ENCODE measurements around the gene ACD. TPM values are rescaled to one million over a fixed set of nuclear protein-coding genes. Genes with fewer than 3 reads are reported as not detected.
A peak's percentile ranks its signal among the peaks of the same experiment; 100 is the strongest.

ACD gene
- total RNA-seq, 1 donor from 2014 or later = 38.8 TPM

DNA sequence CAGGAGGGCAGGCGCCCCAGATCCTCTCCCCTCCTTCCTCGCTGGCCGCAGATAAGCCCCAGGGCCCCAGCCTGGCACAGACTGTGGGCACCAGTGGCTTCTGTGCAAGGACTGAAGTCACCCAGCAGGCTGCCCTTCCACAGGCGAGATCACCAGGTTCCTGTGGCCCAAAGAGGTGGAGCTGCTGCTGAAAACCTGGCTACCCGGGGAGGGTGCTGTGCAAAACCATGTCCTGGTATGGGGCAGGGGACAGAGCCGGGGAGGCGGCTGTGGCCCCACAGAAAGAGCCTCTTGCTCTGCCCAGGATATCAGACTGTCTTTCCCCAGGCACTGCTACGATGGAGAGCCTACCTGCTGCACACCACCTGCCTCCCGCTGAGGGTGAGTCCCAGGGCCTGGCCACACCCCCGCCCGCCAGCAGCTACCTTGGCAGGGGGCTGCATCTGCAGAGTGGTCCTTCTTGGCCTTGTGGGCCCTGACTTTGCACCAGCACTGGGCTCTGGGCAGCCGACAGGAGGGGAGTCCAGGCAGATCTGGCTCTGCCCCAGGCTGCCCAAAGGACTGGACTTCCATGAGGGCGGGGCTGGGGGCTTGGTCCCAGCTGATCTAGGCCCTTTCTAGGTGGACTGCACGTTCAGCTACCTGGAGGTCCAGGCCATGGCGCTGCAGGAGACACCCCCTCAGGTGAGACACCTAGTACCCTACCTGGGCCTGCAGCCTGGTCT, 14.5 kb downstream of the ACD start:
- intact Hi-C loops (cut with DNase I) = no loop called here
- Histone ChIP-seq H3K9me3 (no peaks in the 10 kb centered on the region), H3K27me3 (peaks cover 14% of the 10 kb centered on the region), H3K27ac (no peak overlapping the region), H3K36me3 (no peaks in the 10 kb centered on the region), H3K4me3 (peak overlapping the region in 1 of 2 donors; percentile 24), H3K4me1 (peaks cover 38% of the 10 kb centered on the region)
- TF ChIP-seq, protein P1, sequence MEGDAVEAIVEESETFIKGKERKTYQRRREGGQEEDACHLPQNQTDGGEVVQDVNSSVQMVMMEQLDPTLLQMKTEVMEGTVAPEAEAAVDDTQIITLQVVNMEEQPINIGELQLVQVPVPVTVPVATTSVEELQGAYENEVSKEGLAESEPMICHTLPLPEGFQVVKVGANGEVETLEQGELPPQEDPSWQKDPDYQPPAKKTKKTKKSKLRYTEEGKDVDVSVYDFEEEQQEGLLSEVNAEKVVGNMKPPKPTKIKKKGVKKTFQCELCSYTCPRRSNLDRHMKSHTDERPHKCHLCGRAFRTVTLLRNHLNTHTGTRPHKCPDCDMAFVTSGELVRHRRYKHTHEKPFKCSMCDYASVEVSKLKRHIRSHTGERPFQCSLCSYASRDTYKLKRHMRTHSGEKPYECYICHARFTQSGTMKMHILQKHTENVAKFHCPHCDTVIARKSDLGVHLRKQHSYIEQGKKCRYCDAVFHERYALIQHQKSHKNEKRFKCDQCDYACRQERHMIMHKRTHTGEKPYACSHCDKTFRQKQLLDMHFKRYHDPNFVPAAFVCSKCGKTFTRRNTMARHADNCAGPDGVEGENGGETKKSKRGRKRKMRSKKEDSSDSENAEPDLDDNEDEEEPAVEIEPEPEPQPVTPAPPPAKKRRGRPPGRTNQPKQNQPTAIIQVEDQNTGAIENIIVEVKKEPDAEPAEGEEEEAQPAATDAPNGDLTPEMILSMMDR (IDR thresholded peaks at IDR 0.05) = no peak
- TF ChIP-seq POLR2A (IDR thresholded peaks at IDR 0.05) (no peak), POLR2AphosphoS5 (IDR thresholded peaks at IDR 0.05; ENCODE audit: insufficient read depth in 1 of 2, low read depth in 1 of 2) (no peak)
- no peak for DNase-seq (ENCODE audit: extremely low spot score in 2 of 2)

- Histone ChIP-seq H3K36me3 (peaks cover 0 to 7% of the 10 kb centered on the region in 2 donors), H3K9me3 (no peaks in the 10 kb centered on the region), H3K4me1 (peaks cover 31% of the 10 kb centered on the region), H3K4me3 (no peak overlapping the region), H3K27ac (no peak overlapping the region), H3K27me3 (peaks cover 5% of the 10 kb centered on the region)
- TF ChIP-seq, protein P1 (IDR thresholded peaks at IDR 0.05) = no peak
- TF ChIP-seq POLR2A (IDR thresholded peaks at IDR 0.05) (no peak), POLR2AphosphoS5 (IDR thresholded peaks at IDR 0.05; ENCODE audit: insufficient read depth in 1 of 2, low read depth in 1 of 2) (no peak)
- intact Hi-C loops (cut with DNase I) = no loop called here
- DNase-seq (ENCODE audit: extremely low spot score in 2 of 2) = no peak
Observed at GRCh38 chr16:67644038-67644437, 16.0 kb downstream of the ACD start.

- no peak for DNase-seq (ENCODE audit: extremely low spot score in 2 of 2)
- H3K27ac ChIP-seq = no peak overlapping the region
Observed at GRCh38 chr16:67641779-67642708, 18.0 kb downstream of the ACD start.

GRCh38 chr16:67637625-67638024, 22.4 kb downstream of the ACD start:
- intact Hi-C loops (cut with DNase I) = no loop called here
- H3K9me3 ChIP-seq = no peaks in the 10 kb centered on the region
- H3K27ac ChIP-seq = no peak overlapping the region
- peaks cover 7% of the 10 kb centered on the region for H3K4me1 ChIP-seq
- peaks cover 0 to 60% of the 10 kb centered on the region in 2 donors for H3K36me3 ChIP-seq
- H3K4me3 ChIP-seq = no peak overlapping the region
- no peaks in the 10 kb centered on the region for H3K27me3 ChIP-seq
- no peak for DNase-seq (ENCODE audit: extremely low spot score in 2 of 2)
- TF ChIP-seq POLR2A (IDR thresholded peaks at IDR 0.05) = no peak
- TF ChIP-seq, protein P1 (IDR thresholded peaks at IDR 0.05) = no peak
- TF ChIP-seq POLR2AphosphoS5 (IDR thresholded peaks at IDR 0.05; ENCODE audit: insufficient read depth in 1 of 2, low read depth in 1 of 2) = no peak

More at GRCh38 chr16:67641779-67642708, 18.0 kb downstream of the ACD start:
- intact Hi-C loops (cut with DNase I) = no loop called here
- H3K4me3 ChIP-seq = no peak overlapping the region
- H3K36me3 ChIP-seq = peaks cover 0 to 27% of the 10 kb centered on the region in 2 donors
- peaks cover 23% of the 10 kb centered on the region for H3K4me1 ChIP-seq
- TF ChIP-seq POLR2AphosphoS5 (IDR thresholded peaks at IDR 0.05; ENCODE audit: insufficient read depth in 1 of 2, low read depth in 1 of 2) = no peak
- TF ChIP-seq, protein P1 (IDR thresholded peaks at IDR 0.05) = no peak
- no peak for TF ChIP-seq POLR2A (IDR thresholded peaks at IDR 0.05)
- H3K9me3 ChIP-seq = no peaks in the 10 kb centered on the region
- peaks cover 5% of the 10 kb centered on the region for H3K27me3 ChIP-seq
